ENCODE data around the gene ZNF200.
"Not testable (repeated sequence)": the region's sequence is repeated elsewhere in the genome, so short reads cannot be mapped to it uniquely, and the experiment has no call there.

Gene ZNF200

GRCh38 chr16:3241761-3242160 lies 6.8 kb upstream of the ZNF200 start:
- Mint-ChIP-seq H3K27me3 (peaks cover 11% of the 10 kb centered on the region), H3K9me3 (peaks cover 2% of the 10 kb centered on the region), H3K4me1 (no peaks in the 10 kb centered on the region), H3K36me3 (no peaks in the 10 kb centered on the region), H3K27ac (no peak overlapping the region), H3K4me3 (no peak overlapping the region)
- DNase-seq (ENCODE audit: low spot score in 2 of 2) (no peak), ATAC-seq (ENCODE audit: low read depth) (no peak)

DNA sequence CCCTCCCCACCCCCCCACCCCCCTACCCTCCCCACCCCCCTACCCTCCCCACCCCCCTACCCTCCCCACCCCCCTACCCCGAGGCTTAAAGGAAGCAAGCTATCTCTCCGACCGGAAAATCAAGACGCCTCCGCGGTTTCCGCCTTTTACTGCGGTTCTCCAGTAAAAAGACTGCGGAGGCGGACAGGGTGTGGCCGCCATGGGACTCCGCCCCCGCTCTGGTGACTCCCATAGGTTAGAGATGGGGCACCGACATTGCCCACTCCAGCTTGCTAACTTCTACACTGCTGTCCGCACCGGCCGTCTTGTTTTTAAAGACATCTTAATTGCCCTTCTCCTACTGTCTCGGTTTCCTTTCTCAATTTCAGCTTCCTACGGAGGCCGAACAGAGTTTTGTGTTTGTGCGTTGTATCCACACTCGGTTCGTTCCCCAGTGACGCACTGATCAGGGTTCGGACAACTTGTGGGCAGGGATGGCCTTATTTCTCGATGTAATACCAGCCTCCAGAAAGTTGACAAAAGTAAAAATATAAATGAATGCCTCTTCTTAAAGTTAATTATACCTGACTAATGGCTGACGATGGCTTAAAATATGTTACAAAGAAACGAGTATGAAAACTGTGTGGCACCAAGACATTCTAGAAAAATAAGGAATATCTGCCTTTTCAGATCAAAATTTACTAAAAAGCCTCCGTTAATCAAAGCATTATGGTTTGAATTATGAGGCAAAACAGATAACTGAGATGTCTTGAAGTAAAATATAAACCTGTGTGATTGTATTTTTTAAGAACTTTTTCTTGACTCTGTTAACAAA lies 1.1 kb upstream of the ZNF200 start:
- Mint-ChIP-seq H3K27me3 (peaks cover 2% of the 10 kb centered on the region), H3K4me1 (peaks cover 14% of the 10 kb centered on the region), H3K9me3 (peaks cover 2% of the 10 kb centered on the region), H3K4me3 (peak overlapping the region; percentile 79), H3K36me3 (peaks cover 22% of the 10 kb centered on the region), H3K27ac (no peak overlapping the region)
- DNase-seq (ENCODE audit: low spot score in 2 of 2) (no peak), ATAC-seq (ENCODE audit: low read depth) (no peak)

DNA sequence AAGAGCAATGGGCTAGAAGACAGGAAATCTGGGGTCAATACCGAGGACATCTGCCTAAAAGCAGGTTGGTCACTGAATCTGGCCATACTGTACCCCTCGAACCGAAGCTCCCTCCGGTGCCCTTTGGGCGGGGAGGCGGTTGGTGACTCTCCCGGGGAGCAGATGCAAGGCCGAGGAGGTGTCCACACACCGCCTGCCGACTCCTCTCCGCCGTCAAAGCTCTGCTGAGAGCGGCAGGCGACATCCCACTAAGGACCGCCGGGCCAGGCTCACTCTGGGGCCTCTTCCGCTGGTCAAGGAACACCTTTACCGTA lies 458 bp downstream of the ZNF200 start:
- Mint-ChIP-seq H3K4me3 (peak overlapping the region; percentile 98), H3K27ac (peak overlapping the region; percentile 96), H3K27me3 (no peaks in the 10 kb centered on the region), H3K9me3 (peaks cover 7% of the 10 kb centered on the region), H3K4me1 (peaks cover 16% of the 10 kb centered on the region), H3K36me3 (peaks cover 35% of the 10 kb centered on the region)
- ATAC-seq (ENCODE audit: low read depth) (no peak), DNase-seq (ENCODE audit: low spot score in 2 of 2) (no peak)

DNA sequence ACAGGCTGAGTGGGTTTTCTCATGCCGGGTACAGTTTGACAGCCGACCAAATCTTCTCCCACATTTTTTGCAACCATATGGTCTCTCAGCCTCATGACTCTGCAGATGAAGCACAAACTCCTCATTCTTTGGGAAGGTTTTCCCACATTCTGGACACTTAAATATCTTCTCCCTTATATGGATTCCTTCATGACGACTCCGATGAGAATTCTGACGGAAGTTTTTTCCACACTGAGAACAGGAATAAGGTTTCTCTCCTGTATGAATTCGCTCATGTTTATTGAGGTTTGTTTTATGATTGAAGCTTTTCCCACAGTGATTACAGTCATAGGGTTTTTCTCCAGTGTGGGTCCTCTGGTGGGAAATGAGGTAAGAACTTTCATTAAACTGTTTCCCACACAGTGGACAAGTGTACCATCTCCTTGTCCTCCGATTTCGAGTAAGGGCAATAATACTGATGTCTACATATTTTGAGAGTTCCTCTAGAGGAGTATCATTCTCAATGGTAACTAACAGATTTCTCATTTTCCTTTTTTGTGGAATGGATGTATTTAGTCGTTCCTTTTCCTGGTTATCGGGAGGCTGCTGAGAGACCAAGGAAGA lies 10.9 kb downstream of the ZNF200 start:
- Mint-ChIP-seq H3K27ac (no peak overlapping the region), H3K9me3 (peaks cover 23% of the 10 kb centered on the region), H3K4me3 (no peak overlapping the region), H3K36me3 (peaks cover 48% of the 10 kb centered on the region), H3K4me1 (no peaks in the 10 kb centered on the region), H3K27me3 (no peaks in the 10 kb centered on the region)
- ATAC-seq (ENCODE audit: low read depth), result no peak
- DNase-seq (ENCODE audit: low spot score in 2 of 2), result no peak

DNA sequence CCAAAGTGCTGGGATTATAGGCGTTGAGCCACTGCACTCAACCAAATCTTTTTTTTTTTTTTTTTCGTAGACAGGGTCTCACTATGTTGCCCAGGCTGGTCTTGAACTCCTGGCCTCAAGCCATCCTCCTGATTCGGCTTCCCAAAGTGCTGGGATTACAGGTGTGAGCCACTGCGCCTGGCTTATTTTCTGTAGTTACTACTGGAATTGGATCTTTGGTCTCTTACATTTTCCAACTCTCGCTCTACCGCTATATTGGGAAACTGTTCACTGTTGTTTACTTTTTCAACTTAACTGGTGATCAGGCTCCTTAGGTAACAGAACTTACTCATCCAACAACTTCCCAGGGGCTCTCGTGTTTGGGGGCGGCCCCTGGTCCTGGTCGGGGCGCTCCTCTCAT lies 14.1 kb downstream of the ZNF200 start:
- H3K9me3 Mint-ChIP-seq, result peaks cover 25% of the 10 kb centered on the region
- H3K4me3 Mint-ChIP-seq, result no peak overlapping the region
- H3K4me1 Mint-ChIP-seq, result peaks cover 4% of the 10 kb centered on the region
- no peak overlapping the region for H3K27ac Mint-ChIP-seq
- DNase-seq (ENCODE audit: low spot score in 2 of 2) (no peak), ATAC-seq (ENCODE audit: low read depth) (no peak)
- H3K27me3 Mint-ChIP-seq, result peaks cover 2% of the 10 kb centered on the region
- peaks cover 39% of the 10 kb centered on the region for H3K36me3 Mint-ChIP-seq

DNA sequence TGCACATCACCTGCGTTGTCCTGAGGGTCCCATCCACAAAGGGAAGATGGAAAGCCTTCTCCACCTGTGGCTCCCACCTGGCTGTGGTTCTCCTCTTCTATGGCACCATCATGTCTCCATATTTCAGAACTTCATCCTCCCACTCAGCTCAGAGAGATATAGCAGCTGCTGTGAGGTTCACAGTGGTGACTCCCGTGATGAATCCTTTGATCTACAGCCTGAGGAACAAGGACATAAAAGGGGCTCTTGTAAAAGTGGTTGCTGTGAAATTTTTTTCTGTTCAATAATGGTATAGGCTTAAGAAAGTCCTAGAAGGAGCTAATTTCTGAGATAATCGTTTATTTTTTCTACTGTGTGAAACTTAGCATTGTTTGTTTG lies 18.7 kb downstream of the ZNF200 start:
- H3K36me3 Mint-ChIP-seq, result peaks cover 14% of the 10 kb centered on the region
- H3K27ac Mint-ChIP-seq, result no peak overlapping the region
- ATAC-seq (ENCODE audit: low read depth), result no peak
- peaks cover 8% of the 10 kb centered on the region for H3K27me3 Mint-ChIP-seq
- H3K4me1 Mint-ChIP-seq, result peaks cover 20% of the 10 kb centered on the region
- H3K4me3 Mint-ChIP-seq, result no peak overlapping the region
- H3K9me3 Mint-ChIP-seq, result peaks cover 26% of the 10 kb centered on the region
- no peak for DNase-seq (ENCODE audit: low spot score in 2 of 2)

- Mint-ChIP-seq H3K4me1 (peaks cover 20% of the 10 kb centered on the region), H3K27me3 (peaks cover 8% of the 10 kb centered on the region), H3K4me3 (no peak overlapping the region), H3K36me3 (peaks cover 14% of the 10 kb centered on the region), H3K9me3 (peaks cover 26% of the 10 kb centered on the region), H3K27ac (peak overlapping the region; percentile 79)
- ATAC-seq (ENCODE audit: low read depth), result no peak
- DNase-seq (ENCODE audit: low spot score in 2 of 2), result no peak
These were observed 19.2 kb downstream of the ZNF200 start for GRCh38 chr16:3215601-3216262.

DNA sequence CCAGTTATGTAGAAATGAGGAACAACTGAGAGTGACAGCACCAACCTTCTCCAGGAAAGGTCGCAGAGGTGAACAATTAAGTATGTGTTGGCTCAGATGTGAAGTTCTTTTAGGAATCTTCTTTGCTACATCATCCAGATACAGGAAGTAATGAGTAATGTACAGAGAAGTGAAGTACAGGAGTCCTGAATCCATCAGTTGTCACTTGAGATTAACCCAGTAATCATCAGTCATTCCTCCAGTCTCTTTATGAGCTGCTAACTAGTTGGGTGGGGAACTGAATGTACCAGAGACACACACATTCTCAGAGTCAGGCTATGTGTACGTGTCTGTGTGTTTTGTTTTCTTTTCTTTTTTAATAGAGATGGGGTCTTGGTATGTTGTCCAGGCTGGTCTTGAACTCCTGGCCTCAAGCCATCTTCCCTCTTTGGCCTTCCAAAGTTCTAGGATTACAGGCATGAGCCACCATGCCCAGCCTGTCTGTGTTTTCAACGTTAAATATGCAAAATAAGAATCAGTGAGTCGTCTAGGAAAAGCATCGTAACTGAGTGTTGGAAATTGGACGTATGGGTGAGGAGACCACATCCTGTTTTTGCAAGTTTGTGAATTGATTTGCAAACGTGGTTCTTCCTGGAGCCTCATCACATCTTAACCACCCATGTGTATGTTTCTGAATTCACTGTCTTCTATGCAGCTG lies 19.9 kb downstream of the ZNF200 start:
- ATAC-seq (ENCODE audit: low read depth), result peak; percentile 90
- DNase-seq (ENCODE audit: low spot score in 2 of 2), result no peak
- no peak overlapping the region for H3K4me3 Mint-ChIP-seq
- peaks cover 20% of the 10 kb centered on the region for H3K4me1 Mint-ChIP-seq
- H3K27me3 Mint-ChIP-seq, result peaks cover 12% of the 10 kb centered on the region
- peaks cover 26% of the 10 kb centered on the region for H3K9me3 Mint-ChIP-seq
- peaks cover 14% of the 10 kb centered on the region for H3K36me3 Mint-ChIP-seq
- H3K27ac Mint-ChIP-seq, result peak overlapping the region; percentile 79

DNA sequence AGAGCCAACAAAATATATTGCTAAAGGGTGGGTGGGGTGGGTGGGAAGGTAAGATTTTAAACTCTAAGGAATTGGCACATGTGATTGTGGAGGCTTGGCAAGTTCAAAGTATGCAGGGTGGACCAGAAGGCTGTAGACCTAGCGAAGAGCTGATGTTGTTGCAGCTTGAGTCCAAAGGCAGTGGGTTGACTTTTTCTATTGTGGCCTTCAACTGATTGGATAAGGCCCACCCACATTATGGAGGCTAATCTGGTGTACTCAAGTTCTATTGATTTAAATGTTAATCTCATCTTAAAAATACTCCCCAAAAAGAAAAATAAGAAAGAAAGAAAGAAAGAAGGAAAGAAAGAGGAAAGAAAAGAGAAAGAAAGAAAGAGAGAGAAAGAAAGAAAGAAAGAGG lies 22.4 kb downstream of the ZNF200 start:
- no peak for ATAC-seq (ENCODE audit: low read depth)
- Mint-ChIP-seq H3K4me3 (no peak overlapping the region), H3K27ac (no peak overlapping the region), H3K36me3 (peaks cover 13% of the 10 kb centered on the region), H3K9me3 (peaks cover 20% of the 10 kb centered on the region), H3K27me3 (peaks cover 12% of the 10 kb centered on the region), H3K4me1 (peaks cover 20% of the 10 kb centered on the region)
- DNase-seq (ENCODE audit: low spot score in 2 of 2), result no peak

GRCh38 chr16:3212006-3212405 lies 23.0 kb downstream of the ZNF200 start:
- peaks cover 20% of the 10 kb centered on the region for H3K4me1 Mint-ChIP-seq
- H3K9me3 Mint-ChIP-seq, result peaks cover 20% of the 10 kb centered on the region
- peaks cover 12% of the 10 kb centered on the region for H3K27me3 Mint-ChIP-seq
- ATAC-seq (ENCODE audit: low read depth) (no peak), DNase-seq (ENCODE audit: low spot score in 2 of 2) (no peak)
- H3K4me3 Mint-ChIP-seq, result no peak overlapping the region
- no peak overlapping the region for H3K27ac Mint-ChIP-seq
- H3K36me3 Mint-ChIP-seq, result peaks cover 15% of the 10 kb centered on the region

DNA sequence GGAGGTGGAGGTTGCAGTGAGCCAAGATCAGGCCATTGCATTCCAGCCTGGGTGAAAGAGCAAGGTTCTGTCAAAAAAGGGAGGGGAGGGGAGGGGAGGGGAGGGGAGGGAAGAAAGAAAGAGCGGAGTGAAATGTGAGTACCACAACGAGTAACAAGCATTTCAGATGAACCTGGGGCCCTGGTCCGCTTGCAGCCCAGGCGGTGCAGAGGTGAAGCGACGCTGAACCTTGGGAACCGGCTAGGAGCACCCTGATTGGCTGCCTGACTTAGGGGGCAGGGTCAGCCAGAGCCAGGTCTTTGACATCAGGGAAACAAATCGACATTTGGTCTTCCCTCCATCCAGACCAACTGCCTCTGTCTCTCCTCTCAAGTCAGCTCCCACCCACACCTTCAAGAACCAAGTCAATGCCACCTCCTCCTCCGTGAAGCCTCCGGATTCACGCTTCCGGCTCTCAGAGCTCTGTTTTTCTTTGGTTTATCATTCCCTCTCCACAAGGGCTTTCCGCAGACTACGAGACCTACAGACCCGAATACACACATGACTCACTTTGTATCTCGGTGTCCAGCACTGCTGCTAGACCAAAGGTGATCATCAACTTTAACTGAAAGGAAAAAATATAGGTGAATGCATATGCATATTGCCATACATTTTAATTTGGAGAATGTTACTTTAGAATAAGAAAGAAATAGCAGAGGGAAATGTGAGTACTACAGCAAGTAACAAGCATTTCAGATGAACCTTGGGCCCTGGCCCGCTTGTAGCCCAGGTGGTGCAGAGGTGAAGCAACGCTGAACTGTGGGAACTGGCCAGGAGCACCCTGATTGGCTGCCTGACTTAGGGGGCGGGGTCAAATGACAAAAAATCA lies 27.6 kb downstream of the ZNF200 start:
- no peak for DNase-seq (ENCODE audit: low spot score in 2 of 2)
- peaks cover 18% of the 10 kb centered on the region for H3K27me3 Mint-ChIP-seq
- no peaks in the 10 kb centered on the region for H3K4me1 Mint-ChIP-seq
- no peak overlapping the region for H3K27ac Mint-ChIP-seq
- H3K9me3 Mint-ChIP-seq, result peaks cover 22% of the 10 kb centered on the region
- no peak overlapping the region for H3K4me3 Mint-ChIP-seq
- peaks cover 6% of the 10 kb centered on the region for H3K36me3 Mint-ChIP-seq
- no peak for ATAC-seq (ENCODE audit: low read depth)

- H3K27me3 Mint-ChIP-seq, result peaks cover 17% of the 10 kb centered on the region
- H3K36me3 Mint-ChIP-seq; ATAC-seq (ENCODE audit: low read depth); H3K4me3 Mint-ChIP-seq; H3K27ac Mint-ChIP-seq; H3K4me1 Mint-ChIP-seq; DNase-seq (ENCODE audit: low spot score in 2 of 2): not testable (repeated sequence)
- peaks cover 20% of the 10 kb centered on the region for H3K9me3 Mint-ChIP-seq
These were observed 29.0 kb downstream of the ZNF200 start for GRCh38 chr16:3205939-3206338.

DNA sequence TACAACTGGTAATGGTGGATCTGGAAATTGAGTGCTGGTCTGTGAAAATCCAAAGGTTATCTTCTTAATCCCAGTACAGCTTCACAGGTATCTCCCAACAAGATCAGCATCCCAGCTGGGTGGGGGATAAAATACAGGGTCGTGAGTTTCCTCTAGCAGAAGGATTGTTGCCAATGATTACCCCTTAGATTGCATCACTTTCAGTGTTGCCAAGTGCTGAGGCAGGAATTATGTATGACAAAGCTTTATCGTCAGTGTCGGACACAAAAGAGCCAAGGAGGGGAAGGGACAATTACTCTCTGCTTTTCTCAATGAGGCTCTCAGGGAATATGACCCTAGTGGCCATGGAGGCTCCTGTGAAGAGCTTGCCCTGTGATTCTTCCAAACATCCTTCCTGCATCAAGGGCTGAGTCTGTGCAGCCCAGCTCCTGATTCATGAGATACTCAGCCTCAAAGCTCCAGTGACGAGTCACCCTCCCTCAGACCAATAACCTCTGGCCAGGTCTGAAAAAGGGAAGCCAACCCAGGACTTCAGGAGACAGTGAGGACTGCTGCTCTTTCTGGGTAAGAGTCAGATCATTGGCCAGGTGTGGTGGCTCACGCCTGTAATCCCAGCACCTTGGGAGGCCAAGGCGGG lies 31.9 kb downstream of the ZNF200 start:
- Mint-ChIP-seq H3K4me1 (no peaks in the 10 kb centered on the region), H3K27ac (no peak overlapping the region), H3K9me3 (peaks cover 20% of the 10 kb centered on the region), H3K4me3 (no peak overlapping the region), H3K36me3 (peaks cover 4% of the 10 kb centered on the region), H3K27me3 (peaks cover 19% of the 10 kb centered on the region)
- ATAC-seq (ENCODE audit: low read depth), result no peak
- DNase-seq (ENCODE audit: low spot score in 2 of 2), result no peak

All from memory B cell (primary cell).